GM12878 (cell line): ENCODE data around the gene ARSI. TPM values are rescaled to one million over a fixed set of nuclear protein-coding genes. Genes with fewer than 3 reads are reported as not detected.

Source experiments
- ATAC-seq: fragments of 200-7000 bp; cut with Tn5 transposase; 3 replicates; pipeline ENCODE4 v1.9.1; 2020; ENCODE audit warnings: mild to moderate bottlenecking, moderate library complexity
- BruUV-seq: library from RNA; stranded (reverse); fragments of 400-500 nt; replicated peaks from 2 replicates; lab custom pipeline; 2021; lab: Mats Ljungman, UMichigan
- CTCF ChIA-PET: fragments of 300-600 bp; sonication (Branson Sonifier 250); formaldehyde crosslinking; extraction: SDS; loops from one replicate; lab custom pipeline; 2021; ENCODE audit warnings: inconsistent platforms; lab: Yijun Ruan, JAX
- POLR2A ChIA-PET: fragments of 350-600 bp; formaldehyde crosslinking; extraction: SDS; loops from one replicate; lab custom pipeline; 2021; ENCODE audit warnings: inconsistent platforms; lab: Charles Lee
- RAD21 ChIA-PET: fragments of 300-600 bp; sonication (Branson Sonifier 250); formaldehyde crosslinking; loops from one replicate; lab custom pipeline; 2023; ENCODE audit warnings: antibody characterized with exemption; ENCODE audit not compliant: unreplicated experiment; lab: Charles Lee
- SMC1A ChIA-PET: fragments of 300-600 bp; sonication (Branson Sonifier 250); formaldehyde crosslinking; loops from one replicate; lab custom pipeline; 2023; ENCODE audit not compliant: unreplicated experiment, uncharacterized antibody; lab: Charles Lee
- DNase-seq: peaks from one replicate; pipeline ENCODE4 v3.0.0-alpha.2; 2011; ENCODE audit warnings: low read depth, low spot score
- FAIRE-seq: peaks from 3 replicates; lab custom pipeline; 2011; peaks lifted over from hg19 to GRCh38; lab: Jason Lieb, UNC
- H2AFZ ChIP-seq: 2 replicates; pipeline ENCODE4 v1.6.0; 2011; ENCODE audit warnings: low read depth, low read length, control low read depth; ENCODE audit not compliant: control insufficient read depth
- H3K27ac ChIP-seq: 2 replicates; pipeline ENCODE4 v1.5.1; 2011; ENCODE audit warnings: control low read depth; ENCODE audit not compliant: control insufficient read depth, insufficient read depth
- H3K27me3 ChIP-seq, 2 experiments: replicated peaks in 1 of 2; 2 replicates each; pipeline versions ENCODE4 v1.6.0 to v1.6.1; 2011; ENCODE audit warnings: low read length in 1 of 2; ENCODE audit not compliant: control insufficient read depth in 2 of 2, insufficient read depth in 2 of 2
- H3K36me3 ChIP-seq, 2 experiments: 2 replicates each; pipeline ENCODE4 v1.5.1; 2011; ENCODE audit warnings: low read length in 1 of 2; ENCODE audit not compliant: control insufficient read depth in 2 of 2, insufficient read depth in 2 of 2
- H3K4me1 ChIP-seq: 2 replicates; pipeline ENCODE4 v1.6.1; 2011; ENCODE audit warnings: mild to moderate bottlenecking, low read length, moderate library complexity, mixed read lengths; ENCODE audit not compliant: control insufficient read depth, insufficient read depth
- H3K4me2 ChIP-seq: 2 replicates; pipeline ENCODE4 v1.6.0; 2011; ENCODE audit warnings: control low read depth; ENCODE audit not compliant: control insufficient read depth, insufficient read depth
- H3K4me3 ChIP-seq: fragments of 200-600 bp; sonication (generic); 2 replicates; pipeline ENCODE4 v1.5.1; 2016
- H3K79me2 ChIP-seq: 2 replicates; pipeline ENCODE4 v1.6.0; 2011; ENCODE audit warnings: low read length; ENCODE audit not compliant: control insufficient read depth, insufficient read depth
- H3K9ac ChIP-seq: 2 replicates; pipeline ENCODE4 v1.8.0; 2011; ENCODE audit warnings: low read length, control low read depth, mixed read lengths; ENCODE audit not compliant: control insufficient read depth, insufficient read depth
- H3K9me3 ChIP-seq: replicated peaks from 3 replicates; pipeline ENCODE4 v1.5.1; 2011; ENCODE audit warnings: mild to moderate bottlenecking, low read length; ENCODE audit not compliant: control insufficient read depth, insufficient read depth
- H4K20me1 ChIP-seq: 2 replicates; pipeline ENCODE4 v1.6.0; 2011; ENCODE audit not compliant: control insufficient read depth, insufficient read depth
- ATF7 ChIP-seq: fragments of 450-650 bp; IDR thresholded peaks from 2 replicates; pipeline ENCODE4 v1.6.1; 2016; ENCODE audit warnings: low read depth, mild to moderate bottlenecking
- BRCA1 ChIP-seq: IDR thresholded peaks from 2 replicates; pipeline ENCODE4 v1.6.1; 2011; ENCODE audit warnings: low read depth, low read length, improper control_type of control experiment
- CBFB ChIP-seq: IDR thresholded peaks from 2 replicates; pipeline ENCODE4 v1.6.1; 2016; ENCODE audit warnings: antibody characterized with exemption, low read depth
- CREM ChIP-seq: IDR thresholded peaks from 2 replicates; pipeline ENCODE4 v1.6.1; 2014; ENCODE audit warnings: antibody characterized with exemption, low read depth
- E4F1 ChIP-seq: fragments of 450-650 bp; IDR thresholded peaks from 2 replicates; pipeline ENCODE4 v1.6.1; 2018; ENCODE audit warnings: borderline replicate concordance, mild to moderate bottlenecking; ENCODE audit not compliant: partially characterized antibody
- GABPA ChIP-seq: IDR thresholded peaks from 2 replicates; pipeline ENCODE4 v1.6.1; 2014; ENCODE audit warnings: antibody characterized with exemption, low read depth, mild to moderate bottlenecking, inconsistent platforms
- MLLT1 ChIP-seq: fragments of 450-650 bp; IDR thresholded peaks from 2 replicates; pipeline ENCODE4 v1.6.1; 2016; ENCODE audit warnings: mild to moderate bottlenecking
- MYB ChIP-seq: fragments of 150-350 bp; IDR thresholded peaks from 2 replicates; pipeline ENCODE4 v1.6.1; 2014; ENCODE audit warnings: mild to moderate bottlenecking, low read depth, low read length, borderline replicate concordance
- NFYA ChIP-seq: IDR thresholded peaks from 2 replicates; pipeline ENCODE4 v1.6.1; 2011; ENCODE audit warnings: low read depth, mild to moderate bottlenecking, low read length, improper control_type of control experiment, borderline replicate concordance
- NKRF ChIP-seq: fragments of 450-650 bp; conservative IDR thresholded peaks from 2 replicates; pipeline ENCODE4 v1.6.1; 2017; ENCODE audit warnings: mild to moderate bottlenecking, moderate library complexity
- PRDM15 ChIP-seq: fragments of 450-650 bp; formaldehyde crosslinking; IDR thresholded peaks from 2 replicates; pipeline ENCODE4 v1.4.0; 2020; ENCODE audit warnings: mild to moderate bottlenecking, moderate library complexity
- RBBP5 ChIP-seq: fragments of 200-600 bp; sonication (generic); conservative IDR thresholded peaks from 2 replicates; pipeline ENCODE4 v1.6.1; 2016
- SIN3A ChIP-seq: IDR thresholded peaks from 2 replicates; pipeline ENCODE4 v1.6.1; 2012; ENCODE audit warnings: low read depth, low read length, improper control_type of control experiment
- STAT3 ChIP-seq: IDR thresholded peaks from 2 replicates; pipeline ENCODE4 v1.6.1; 2011; ENCODE audit warnings: low read depth, low read length, improper control_type of control experiment
- TBL1XR1 ChIP-seq: IDR thresholded peaks from 2 replicates; pipeline ENCODE4 v1.6.1; 2012; ENCODE audit warnings: low read depth, low read length, improper control_type of control experiment
- TCF7 ChIP-seq: IDR thresholded peaks from 2 replicates; pipeline ENCODE4 v1.6.1; 2014; ENCODE audit warnings: antibody characterized with exemption, borderline replicate concordance
- ZNF274 ChIP-seq: IDR thresholded peaks from one replicate; pipeline ENCODE4 v1.8.0; 2011; ENCODE audit not compliant: insufficient read length, insufficient read depth
- WGBS: methylation state at CpG from one replicate; pipeline ENCODE4 v1.1.6; 2016; ENCODE audit warnings: low lambda C conversion rate; ENCODE audit not compliant: insufficient replicate concordance, insufficient coverage; ENCODE audit errors: missing lambda C conversion rate; 5-methylcytosine and 5-hydroxymethylcytosine counted together
- in situ Hi-C: fragments of 300-500 bp; cut with MboI; formaldehyde crosslinking; loops from 9 replicates; pipeline ENCODE4 v1.14.3; 2018; ENCODE audit warnings: mixed read lengths
- intact Hi-C: fragments of 100-400 bp; cut with micrococcal nuclease; formaldehyde crosslinking; loops from one replicate; pipeline ENCODE4 v1.14.2; 2022; ENCODE audit not compliant: unreplicated experiment
- polyA plus RNA-seq, 11 experiments: library from polyadenylated mRNA; depleted of rRNA in 4 of 11; unstranded in 6 of 11; stranded (reverse) in 5 of 11; fragments of >200 nt; fragmentation: Nextera tagmentation in 4 of 11; fragmentation: Illumina TruSeq in 1 of 11; extraction: Ambion mirVana in 4 of 11; extraction: Trizol in 1 of 11; gene quantifications; 1 replicate in 1 of 11; 2 replicates in 10 of 11; pipeline versions ENCODE4 v1.2.1 to v1.2.3, GENCODE V29; 2011 to 2016; ENCODE audit warnings: inconsistent platforms in 2 of 11, missing spikeins in 2 of 11, low read depth in 1 of 11
- total RNA-seq, 4 experiments: library from RNA; depleted of rRNA in 3 of 4; stranded (reverse); fragments of >200 nt in 3 of 4; fragmentation: Illumina TruSeq in 1 of 4; extraction: Trizol in 1 of 4; gene quantifications; 2 replicates each; pipeline versions ENCODE4 v1.2.1 to v1.2.3, GENCODE V29; 2013 to 2021

The ARSI gene
- total and polyA plus RNA-seq, 10 of the 15 experiments (the other 5 are each of a cell fraction or from before 2014, with no cell fraction given), result not detected

GRCh38 chr5:150327139-150327538, 24.4 kb upstream of the ARSI start:
- in situ Hi-C loops (no loop called here), intact Hi-C loops (no loop called here)
- Histone ChIP-seq H4K20me1 (no peaks in the 10 kb centered on the region), H3K4me3 (no peak overlapping the region), H3K27ac (no peak overlapping the region), H3K36me3 (no peaks in the 10 kb centered on the region), H3K4me2 (no peak overlapping the region), H3K9ac (no peak overlapping the region), H3K4me1 (no peaks in the 10 kb centered on the region), H3K79me2 (no peaks in the 10 kb centered on the region), H3K9me3 (no peaks in the 10 kb centered on the region), H3K27me3 (no peaks in the 10 kb centered on the region; a peak in 2 of 4 replicates), H2AFZ (no peak overlapping the region)
- FAIRE-seq (no peak), DNase-seq (no peak), ATAC-seq (no peak)
- 41% methylated on average over 3 of the region's 3 CpGs for WGBS
- POLR2A ChIA-PET, result no interaction called here
- CTCF ChIA-PET, result interaction anchor here (0.6 to 1.3 kb wide), 2 partner anchors 21 to 34 kb away, joined by 3 read pairs; no protein-coding TSS in a partner anchor
- SMC1A ChIA-PET, result no interaction called here
- no TSS peak for BruUV-seq
- RAD21 ChIA-PET, result no interaction called here
- no peak for TF ChIP-seq TBL1XR1
- TF ChIP-seq ZNF274, result no peak
- TF ChIP-seq STAT3, result no peak
- no peak for TF ChIP-seq PRDM15
- TF ChIP-seq NKRF, result no peak
- no peak for TF ChIP-seq CBFB
- TF ChIP-seq SIN3A, result no peak
- TF ChIP-seq E4F1, result no peak
- TF ChIP-seq BRCA1, result no peak
- TF ChIP-seq MYB, result no peak
- TF ChIP-seq MLLT1, result no peak
- no peak for TF ChIP-seq TCF7
- TF ChIP-seq ATF7, result no peak
- TF ChIP-seq RBBP5, result no peak
- no peak for TF ChIP-seq CREM
- TF ChIP-seq GABPA, result no peak
- no peak for TF ChIP-seq NFYA
